Endothelial cell (in vitro differentiated cells): ENCODE data around the gene GALT. TPM values are rescaled to one million over a fixed set of nuclear protein-coding genes. Genes with fewer than 3 reads are reported as not detected.

ENCODE experiments used
- DNase-seq: peaks from one replicate; pipeline ENCODE4 v3.0.0; 2021; ENCODE audit warnings: low spot score
- H3K27ac Mint-ChIP-seq: one replicate; pipeline ENCODE4 v1.8.0; 2021; ENCODE audit warnings: mixed read lengths, inconsistent platforms; ENCODE audit not compliant: unreplicated experiment
- H3K27me3 Mint-ChIP-seq: one replicate; pipeline ENCODE4 v1.8.0; 2021; ENCODE audit warnings: mild to moderate bottlenecking, moderate library complexity, mixed read lengths, inconsistent platforms; ENCODE audit not compliant: unreplicated experiment
- H3K36me3 Mint-ChIP-seq: one replicate; pipeline ENCODE4 v1.8.0; 2021; ENCODE audit warnings: mild to moderate bottlenecking, low read depth, mixed read lengths, inconsistent platforms; ENCODE audit not compliant: unreplicated experiment
- H3K4me1 Mint-ChIP-seq: one replicate; pipeline ENCODE4 v1.8.0; 2021; ENCODE audit warnings: mild to moderate bottlenecking, mixed read lengths, inconsistent platforms; ENCODE audit not compliant: unreplicated experiment
- H3K4me3 Mint-ChIP-seq: one replicate; pipeline ENCODE4 v1.8.0; 2021; ENCODE audit warnings: mild to moderate bottlenecking, mixed read lengths, inconsistent platforms; ENCODE audit not compliant: unreplicated experiment
- H3K9me3 Mint-ChIP-seq: one replicate; pipeline ENCODE4 v1.8.0; 2021; ENCODE audit warnings: mixed read lengths, inconsistent platforms; ENCODE audit not compliant: unreplicated experiment
- total RNA-seq: library from RNA; stranded (reverse); fragmentation: NEBNext Ultra II Directional; extraction: Animal tissue kit (Norgen Biotek cat#: 25700); gene quantifications from one replicate; pipeline ENCODE4 v1.2.1, GENCODE V29; 2021; ENCODE audit not compliant: unreplicated experiment
- TF ChIP-seq, protein P1 (sequence below): fragments of 200-600 bp; sonication (generic); IDR thresholded peaks from one replicate; pipeline ENCODE4 v1.5.0; 2021; ENCODE audit warnings: antibody characterized with exemption; ENCODE audit not compliant: unreplicated experiment

The GALT gene
- total RNA-seq, 1 donor from 2014 or later, result 53.1 TPM

DNA sequence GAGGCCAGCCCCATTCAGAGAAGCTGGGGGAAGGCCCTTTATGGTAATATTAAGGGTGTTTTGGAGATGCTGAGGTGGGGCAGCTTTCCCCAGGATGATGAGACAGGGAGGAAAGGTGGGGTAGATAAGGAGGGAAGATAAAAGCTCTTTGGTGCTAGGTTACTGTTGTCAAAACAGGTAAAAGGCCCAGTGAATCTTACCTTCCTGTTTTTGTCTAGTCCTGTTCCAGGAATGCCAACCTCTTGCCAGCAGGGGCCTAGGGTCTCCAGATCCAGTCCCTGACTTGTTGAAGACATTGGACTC lies 16.8 kb downstream of the GALT start:
- TF ChIP-seq, protein P1, sequence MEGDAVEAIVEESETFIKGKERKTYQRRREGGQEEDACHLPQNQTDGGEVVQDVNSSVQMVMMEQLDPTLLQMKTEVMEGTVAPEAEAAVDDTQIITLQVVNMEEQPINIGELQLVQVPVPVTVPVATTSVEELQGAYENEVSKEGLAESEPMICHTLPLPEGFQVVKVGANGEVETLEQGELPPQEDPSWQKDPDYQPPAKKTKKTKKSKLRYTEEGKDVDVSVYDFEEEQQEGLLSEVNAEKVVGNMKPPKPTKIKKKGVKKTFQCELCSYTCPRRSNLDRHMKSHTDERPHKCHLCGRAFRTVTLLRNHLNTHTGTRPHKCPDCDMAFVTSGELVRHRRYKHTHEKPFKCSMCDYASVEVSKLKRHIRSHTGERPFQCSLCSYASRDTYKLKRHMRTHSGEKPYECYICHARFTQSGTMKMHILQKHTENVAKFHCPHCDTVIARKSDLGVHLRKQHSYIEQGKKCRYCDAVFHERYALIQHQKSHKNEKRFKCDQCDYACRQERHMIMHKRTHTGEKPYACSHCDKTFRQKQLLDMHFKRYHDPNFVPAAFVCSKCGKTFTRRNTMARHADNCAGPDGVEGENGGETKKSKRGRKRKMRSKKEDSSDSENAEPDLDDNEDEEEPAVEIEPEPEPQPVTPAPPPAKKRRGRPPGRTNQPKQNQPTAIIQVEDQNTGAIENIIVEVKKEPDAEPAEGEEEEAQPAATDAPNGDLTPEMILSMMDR, result no peak
- peaks cover 15% of the 10 kb centered on the region for H3K27me3 Mint-ChIP-seq
- no peaks in the 10 kb centered on the region for H3K9me3 Mint-ChIP-seq
- no peak for DNase-seq
- H3K4me1 Mint-ChIP-seq, result peaks cover 23% of the 10 kb centered on the region
- H3K36me3 Mint-ChIP-seq, result peaks cover 14% of the 10 kb centered on the region
- H3K27ac Mint-ChIP-seq, result no peak overlapping the region
- H3K4me3 Mint-ChIP-seq, result no peak overlapping the region

DNA sequence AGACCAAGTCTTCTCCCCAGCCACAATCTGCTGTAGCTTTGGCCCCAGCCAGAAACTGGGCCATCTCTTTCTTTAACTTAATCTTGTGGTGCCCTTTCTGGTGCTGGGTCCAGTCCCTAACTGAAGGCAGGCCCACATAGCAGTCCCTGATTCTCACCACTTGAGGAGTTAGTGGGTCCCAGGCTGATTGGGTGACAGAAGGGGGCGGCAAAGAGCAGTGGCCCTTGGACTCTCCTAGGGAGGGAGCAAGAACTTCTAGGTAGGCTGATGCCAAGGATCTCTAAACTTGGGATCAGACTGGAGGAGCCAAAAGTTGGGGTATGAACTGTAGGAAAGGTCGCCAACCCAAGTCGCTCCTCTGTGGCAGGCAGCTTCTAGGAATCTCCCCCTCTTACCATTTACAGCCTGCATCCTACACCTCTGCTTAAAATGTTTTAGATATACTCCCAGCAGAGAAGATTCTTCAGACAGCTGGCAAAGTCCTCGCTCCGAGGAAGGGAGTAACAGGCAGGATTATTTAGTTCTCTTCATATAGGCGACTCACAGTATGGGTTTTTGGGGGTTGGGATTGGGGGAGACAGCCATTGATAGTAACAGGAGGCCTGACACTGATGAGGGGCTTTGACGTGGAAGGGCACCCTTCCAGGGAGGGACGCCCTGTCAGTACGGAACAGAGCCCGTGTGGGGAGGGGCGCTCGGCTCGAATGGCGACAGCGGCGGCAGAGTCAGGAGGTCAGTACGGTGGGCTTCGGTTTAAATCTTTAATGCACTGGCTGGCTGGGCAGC lies 18.0 kb downstream of the GALT start:
- Mint-ChIP-seq H3K27me3 (peaks cover 11% of the 10 kb centered on the region), H3K4me1 (peaks cover 23% of the 10 kb centered on the region), H3K9me3 (peaks cover 4% of the 10 kb centered on the region), H3K27ac (peak overlapping the region; percentile 55), H3K36me3 (peaks cover 23% of the 10 kb centered on the region), H3K4me3 (peak overlapping the region; percentile 92)
- TF ChIP-seq, protein P1, result peak; percentile 58
- DNase-seq, result peak; percentile 87

DNA sequence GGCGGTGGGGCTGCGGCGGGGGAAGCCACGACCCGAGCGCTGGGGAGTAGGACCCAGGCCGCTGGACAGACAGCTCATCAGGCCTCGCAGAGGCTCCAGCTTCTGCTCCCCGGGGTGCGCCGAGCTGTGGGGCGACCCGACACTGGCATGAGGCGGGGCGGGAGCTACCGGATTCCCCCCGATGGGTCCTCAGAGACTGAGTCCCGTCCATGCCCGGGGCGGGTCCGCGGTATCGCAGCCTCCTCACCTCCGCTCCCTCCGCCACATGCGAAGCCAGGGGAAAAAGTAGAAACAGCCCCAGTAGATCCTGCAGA lies 18.5 kb downstream of the GALT start:
- H3K4me3 Mint-ChIP-seq, result peak overlapping the region; percentile 92
- H3K36me3 Mint-ChIP-seq, result peaks cover 28% of the 10 kb centered on the region
- DNase-seq, result no peak
- TF ChIP-seq, protein P1, result no peak
- H3K27me3 Mint-ChIP-seq, result peaks cover 11% of the 10 kb centered on the region
- peaks cover 23% of the 10 kb centered on the region for H3K4me1 Mint-ChIP-seq
- H3K27ac Mint-ChIP-seq, result no peak overlapping the region
- peaks cover 4% of the 10 kb centered on the region for H3K9me3 Mint-ChIP-seq

DNA sequence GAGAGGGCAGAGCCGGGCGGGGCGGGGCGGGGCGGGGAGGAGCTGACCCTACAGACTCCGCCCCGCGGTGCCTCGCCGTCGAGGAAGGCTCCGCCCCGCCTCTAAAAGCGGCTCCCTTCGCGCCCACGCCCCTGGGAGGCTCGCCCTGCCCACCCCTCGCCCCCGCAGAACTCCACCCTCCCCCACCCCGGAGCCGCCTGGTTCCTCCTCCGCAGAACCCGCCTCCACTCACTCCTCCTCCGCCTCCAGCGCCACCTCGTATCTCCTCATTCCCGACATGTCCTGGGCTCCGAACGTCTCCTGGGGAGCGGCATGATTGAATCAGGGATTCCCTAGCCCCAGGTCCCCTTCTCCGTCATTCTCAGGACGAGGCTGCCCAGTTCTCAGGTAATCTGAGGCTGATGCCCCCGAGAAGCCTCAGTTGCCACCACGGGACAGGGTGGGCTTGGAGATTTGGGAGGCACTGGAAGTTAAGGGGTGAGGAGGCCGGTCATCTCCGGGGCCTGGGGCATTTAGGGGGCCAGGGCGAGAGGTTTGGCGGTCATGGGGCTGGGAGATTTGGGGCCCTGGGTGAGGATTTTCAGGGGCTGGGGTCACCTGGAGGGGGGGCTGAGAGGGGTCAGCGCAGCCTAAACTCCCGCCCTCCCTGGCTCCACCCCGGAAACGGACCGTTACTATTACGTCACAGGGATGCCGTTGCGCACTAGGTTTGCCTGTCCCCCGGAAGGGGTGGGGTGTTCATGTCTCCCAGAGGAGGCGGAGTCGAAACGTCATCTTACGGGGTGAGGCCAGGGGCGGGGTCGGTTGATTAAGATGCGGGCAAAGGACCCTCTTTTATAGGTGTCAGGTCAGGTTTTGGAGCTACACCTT lies 19.1 kb downstream of the GALT start:
- DNase-seq, result peak; percentile 80
- Mint-ChIP-seq H3K4me1 (peaks cover 23% of the 10 kb centered on the region), H3K27me3 (peaks cover 11% of the 10 kb centered on the region), H3K9me3 (peaks cover 4% of the 10 kb centered on the region), H3K27ac (no peak overlapping the region), H3K4me3 (peak overlapping the region; percentile 83), H3K36me3 (peaks cover 25% of the 10 kb centered on the region)
- TF ChIP-seq, protein P1, result no peak
